CD14-positive monocyte (primary cell): ENCODE measurements around the gene ABLIM3. TPM values are rescaled to one million over a fixed set of nuclear protein-coding genes. Genes with fewer than 3 reads are reported as not detected.

Experiments used
- DNase-seq, 3 donors: peaks; one replicate each; pipeline ENCODE4 v3.0.0-alpha.2; 2011 to 2022
- H2AFZ ChIP-seq: 2 replicates; pipeline ENCODE4 v1.6.0; 2012; ENCODE audit warnings: mild to moderate bottlenecking, low read depth, low read length, inconsistent platforms; ENCODE audit not compliant: insufficient read depth, poor library complexity, severe bottlenecking
- H3K27ac ChIP-seq, 2 donors: 1 replicate in 1 of 2; 2 replicates in 1 of 2; pipeline ENCODE4 v1.5.1; 2012 to 2013; ENCODE audit warnings: low read length in 2 of 2, control low read depth in 1 of 2, inconsistent platforms in 1 of 2, low read depth in 1 of 2, mild to moderate bottlenecking in 1 of 2
- H3K27me3 ChIP-seq, 2 donors: one replicate each; pipeline versions ENCODE4 v1.6.0 to v1.6.1; 2011 to 2013; ENCODE audit warnings: low read length in 2 of 2; ENCODE audit not compliant: control insufficient read depth in 2 of 2, insufficient read depth in 2 of 2
- H3K36me3 ChIP-seq, 2 donors: replicated peaks in 1 of 2; 1 replicate in 1 of 2; 2 replicates in 1 of 2; pipeline versions ENCODE4 v1.5.1 to v1.6.1; 2012 to 2013; ENCODE audit warnings: low read length in 2 of 2, control low read depth in 1 of 2, inconsistent platforms in 1 of 2, mild to moderate bottlenecking in 1 of 2; ENCODE audit not compliant: insufficient read depth in 2 of 2, control insufficient read depth in 1 of 2
- H3K4me1 ChIP-seq, 2 donors: 1 replicate in 1 of 2; 2 replicates in 1 of 2; pipeline versions ENCODE4 v1.5.1 to v1.6.1; 2012 to 2013; ENCODE audit warnings: low read length in 2 of 2, control low read depth in 1 of 2, inconsistent platforms in 1 of 2, mild to moderate bottlenecking in 1 of 2, moderate library complexity in 1 of 2; ENCODE audit not compliant: insufficient read depth in 2 of 2, control insufficient read depth in 1 of 2
- H3K4me2 ChIP-seq: replicated peaks from 2 replicates; pipeline ENCODE3; 2012; ENCODE audit warnings: low read length, moderate library complexity, mild to moderate bottlenecking; ENCODE audit not compliant: poor library complexity, severe bottlenecking; ENCODE audit errors: extremely low read depth
- H3K4me3 ChIP-seq, 3 experiments: fragments of 200-600 bp in 1 of 3; sonication (generic) in 1 of 3; replicated peaks in 1 of 3; 1 replicate in 2 of 3; 2 replicates in 1 of 3; pipeline ENCODE4 v1.5.1; 2011 to 2013; ENCODE audit warnings: low read length in 3 of 3, mild to moderate bottlenecking in 3 of 3, control low read depth in 2 of 3, low read depth in 2 of 3, inconsistent platforms in 1 of 3, moderate library complexity in 1 of 3
- H3K79me2 ChIP-seq: 2 replicates; pipeline ENCODE4 v1.6.0; 2012; ENCODE audit warnings: mild to moderate bottlenecking, control low read depth, inconsistent platforms, low read length, moderate library complexity; ENCODE audit not compliant: insufficient read depth
- H3K9ac ChIP-seq: 2 replicates; pipeline ENCODE4 v1.6.0; 2017; ENCODE audit warnings: low read length, mild to moderate bottlenecking; ENCODE audit not compliant: insufficient read depth, poor library complexity, severe bottlenecking
- H3K9me3 ChIP-seq, 2 donors: replicated peaks in 1 of 2; 1 replicate in 1 of 2; 2 replicates in 1 of 2; pipeline versions ENCODE4 v1.5.1 to v1.6.1; 2012 to 2013; ENCODE audit warnings: low read length in 2 of 2, control low read depth in 1 of 2; ENCODE audit not compliant: control insufficient read depth in 1 of 2, insufficient read depth in 1 of 2
- H4K20me1 ChIP-seq: 2 replicates; pipeline ENCODE4 v1.6.0; 2012; ENCODE audit warnings: mild to moderate bottlenecking, low read length, control low read depth, moderate library complexity; ENCODE audit not compliant: insufficient read depth
- H3K27ac Mint-ChIP-seq, 7 donors: one replicate each; pipeline ENCODE4 v1.8.0; 2020; ENCODE audit warnings: mild to moderate bottlenecking in 7 of 7, mixed read lengths in 7 of 7, moderate library complexity in 6 of 7, inconsistent platforms in 2 of 7
- H3K27me3 Mint-ChIP-seq, 3 donors: one replicate each; pipeline ENCODE4 v1.8.0; 2021 to 2022; ENCODE audit warnings: low read depth in 3 of 3, mild to moderate bottlenecking in 3 of 3, mixed read lengths in 3 of 3, moderate library complexity in 3 of 3, inconsistent platforms in 1 of 3
- H3K36me3 Mint-ChIP-seq, 2 donors: one replicate each; pipeline ENCODE4 v1.8.0; 2020; ENCODE audit warnings: mixed read lengths in 2 of 2, inconsistent platforms in 1 of 2, mild to moderate bottlenecking in 1 of 2
- H3K4me1 Mint-ChIP-seq: one replicate; pipeline ENCODE4 v1.8.0; 2020; ENCODE audit warnings: mild to moderate bottlenecking, mixed read lengths
- H3K4me3 Mint-ChIP-seq, 2 donors: one replicate each; pipeline ENCODE4 v1.8.0; 2020; ENCODE audit warnings: mild to moderate bottlenecking in 2 of 2, mixed read lengths in 2 of 2, moderate library complexity in 1 of 2
- H3K9me3 Mint-ChIP-seq, 7 donors: one replicate each; pipeline ENCODE4 v1.8.0; 2020 to 2022; ENCODE audit warnings: mixed read lengths in 7 of 7, mild to moderate bottlenecking in 6 of 7, moderate library complexity in 6 of 7, inconsistent platforms in 2 of 7
- CTCF ChIP-seq: fragments of 200-600 bp; IDR thresholded peaks from one replicate; pipeline ENCODE4 v1.8.0; 2022; ENCODE audit warnings: antibody characterized with exemption, mild to moderate bottlenecking
- WGBS: methylation state at CpG from one replicate; pipeline ENCODE4 v1.1.5; 2013; ENCODE audit warnings: missing lambda C conversion rate; ENCODE audit not compliant: insufficient coverage; 5-methylcytosine and 5-hydroxymethylcytosine counted together
- intact Hi-C, 2 donors: fragments of 100-400 bp; cut with micrococcal nuclease; formaldehyde crosslinking; loops; one replicate each; pipeline versions ENCODE4 v1.15.0 to v1.15.1; 2023
- polyA plus RNA-seq, 3 donors: library from polyadenylated mRNA; depleted of rRNA in 1 of 3; unstranded in 2 of 3; stranded (reverse) in 1 of 3; fragments of 300-500 nt in 2 of 3; fragments of >200 nt in 1 of 3; fragmentation: Illumina TruSeq in 2 of 3; gene quantifications; 1 replicate in 2 of 3; 2 replicates in 1 of 3; pipeline ENCODE4 v1.2.3, GENCODE V29; 2012 to 2021

Gene ABLIM3
- polyA plus RNA-seq, 3 donors, result 0.22 to 0.74 TPM; not detected in 1

- Histone ChIP-seq H3K4me2 (no peak overlapping the region), H3K4me1 (no peaks in the 10 kb centered on the region), H4K20me1 (no peaks in the 10 kb centered on the region), H3K9ac (no peak overlapping the region), H3K27ac (no peak overlapping the region), H3K4me3 (no peak overlapping the region), H2AFZ (no peak overlapping the region), H3K36me3 (no peaks in the 10 kb centered on the region), H3K27me3 (no peaks in the 10 kb centered on the region), H3K79me2 (no peaks in the 10 kb centered on the region), H3K9me3 (no peaks in the 10 kb centered on the region)
- H3K9me3 Mint-ChIP-seq, result no peaks in the 10 kb centered on the region
- peaks cover 1 to 4% (median 1%) of the 10 kb centered on the region in 3 donors for H3K27me3 Mint-ChIP-seq
- H3K36me3 Mint-ChIP-seq, result no peaks in the 10 kb centered on the region
- no peak for TF ChIP-seq CTCF
- no peak overlapping the region for H3K27ac Mint-ChIP-seq
- no CpG with 5 or more reads among the region's 4 CpGs for WGBS
- intact Hi-C loops, result no loop called here
- H3K4me3 Mint-ChIP-seq, result no peak overlapping the region
- no peaks in the 10 kb centered on the region for H3K4me1 Mint-ChIP-seq
- no peak for DNase-seq
These were observed 27.1 kb downstream of the ABLIM3 start for GRCh38 chr5:149168276-149168906.

- Histone ChIP-seq H3K79me2 (no peaks in the 10 kb centered on the region), H3K36me3 (no peaks in the 10 kb centered on the region), H3K9me3 (no peaks in the 10 kb centered on the region), H4K20me1 (no peaks in the 10 kb centered on the region), H3K27ac (no peak overlapping the region), H3K4me3 (no peak overlapping the region), H3K4me1 (no peaks in the 10 kb centered on the region), H2AFZ (no peak overlapping the region), H3K4me2 (no peak overlapping the region), H3K27me3 (no peaks in the 10 kb centered on the region), H3K9ac (no peak overlapping the region)
- no peak overlapping the region for H3K27ac Mint-ChIP-seq
- no peak for DNase-seq
- H3K27me3 Mint-ChIP-seq, result peaks cover 1 to 4% (median 3%) of the 10 kb centered on the region in 3 donors
- intact Hi-C loops, result no loop called here
- no peaks in the 10 kb centered on the region for H3K36me3 Mint-ChIP-seq
- H3K4me1 Mint-ChIP-seq, result no peaks in the 10 kb centered on the region
- no peak overlapping the region for H3K4me3 Mint-ChIP-seq
- 83% methylated on average over 2 of the region's 3 CpGs for WGBS
- H3K9me3 Mint-ChIP-seq, result no peaks in the 10 kb centered on the region
- no peak for TF ChIP-seq CTCF
These were observed 29.0 kb downstream of the ABLIM3 start for GRCh38 chr5:149170299-149170698.
